K562 (cell line): ENCODE results near the gene CD320. TPM values are rescaled to one million over a fixed set of nuclear protein-coding genes. Genes with fewer than 3 reads are reported as not detected.
A peak's percentile ranks its signal among the peaks of the same experiment; 100 is the strongest.

ENCODE experiments used
- AFF1 ChIP-seq, 2 experiments: fragments of 450-650 bp; IDR thresholded peaks; 2 replicates each; pipeline ENCODE4 v1.6.1; 2018; ENCODE audit warnings: mild to moderate bottlenecking in 2 of 2, low read depth in 1 of 2; ENCODE audit not compliant: partially characterized antibody in 2 of 2
- ARNT ChIP-seq, 2 experiments: fragments of 450-650 bp; IDR thresholded peaks; 2 replicates each; pipeline ENCODE4 v1.6.1; 2016; ENCODE audit warnings: mild to moderate bottlenecking in 1 of 2
- CBX2 ChIP-seq: fragments of 200-600 bp; sonication (generic); IDR thresholded peaks from one replicate; pipeline ENCODE4 v1.6.1; 2012; ENCODE audit warnings: mild to moderate bottlenecking, low read length, inconsistent platforms; ENCODE audit not compliant: insufficient read depth, poor library complexity, severe bottlenecking
- CC2D1A ChIP-seq: fragments of 450-650 bp; IDR thresholded peaks from 2 replicates; pipeline ENCODE4 v1.6.1; 2017; ENCODE audit warnings: mild to moderate bottlenecking
- FOXP1 ChIP-seq: sonication (generic); formaldehyde crosslinking; IDR thresholded peaks from 2 replicates; pipeline ENCODE4 v1.8.0; 2022; ENCODE audit warnings: mild to moderate bottlenecking, missing genetic modification reagents
- GATA2 ChIP-seq: sonication (generic); formaldehyde crosslinking; IDR thresholded peaks from 2 replicates; pipeline ENCODE4 v1.4.0; 2020; ENCODE audit warnings: mild to moderate bottlenecking, missing genetic modification reagents
- HCFC1 ChIP-seq: IDR thresholded peaks from 2 replicates; pipeline ENCODE4 v1.6.1; 2012; ENCODE audit warnings: low read depth, low read length, improper control_type of control experiment
- HMBOX1 ChIP-seq: sonication (generic); IDR thresholded peaks from 2 replicates; pipeline ENCODE4 v1.6.1; 2016
- HNRNPLL ChIP-seq: fragments of 200-400 bp; formaldehyde crosslinking; IDR thresholded peaks from 2 replicates; pipeline ENCODE4 v1.6.1; 2017; ENCODE audit warnings: low read length, low read depth, mild to moderate bottlenecking; ENCODE audit not compliant: poor library complexity, severe bottlenecking
- KDM5B ChIP-seq: fragments of 200-600 bp; sonication (generic); IDR thresholded peaks from 2 replicates; pipeline ENCODE4 v1.6.1; 2012; ENCODE audit warnings: low read depth, mild to moderate bottlenecking, moderate library complexity, low read length, control low read depth, inconsistent platforms; ENCODE audit not compliant: insufficient replicate concordance
- MCM2 ChIP-seq: fragments of 450-650 bp; IDR thresholded peaks from 2 replicates; pipeline ENCODE4 v1.6.1; 2017; ENCODE audit warnings: low read depth, mild to moderate bottlenecking
- MEF2D ChIP-seq: conservative IDR thresholded peaks from 2 replicates; pipeline ENCODE4 v1.6.1; 2016; ENCODE audit warnings: low read depth, missing genetic modification characterization, missing compliant biosample characterization
- PHB2 ChIP-seq: fragments of 450-650 bp; IDR thresholded peaks from 2 replicates; pipeline ENCODE4 v1.6.1; 2017; ENCODE audit warnings: low read depth
- POLR3G ChIP-seq: IDR thresholded peaks from 2 replicates; pipeline ENCODE4 v1.6.1; 2011; ENCODE audit not compliant: insufficient read length, insufficient replicate concordance; ENCODE audit errors: extremely low read depth
- SMARCA4 ChIP-seq: fragments of 450-650 bp; IDR thresholded peaks from 2 replicates; pipeline ENCODE4 v1.6.1; 2016
- SMARCC2 ChIP-seq: fragments of 450-650 bp; IDR thresholded peaks from 2 replicates; pipeline ENCODE4 v1.6.1; 2017; ENCODE audit warnings: antibody characterized with exemption, moderate library complexity, mild to moderate bottlenecking, low read depth
- STAT5A ChIP-seq: IDR thresholded peaks from 2 replicates; pipeline ENCODE4 v1.6.1; 2012; ENCODE audit warnings: low read length, inconsistent platforms, borderline replicate concordance
- ZBED1 ChIP-seq: IDR thresholded peaks from 2 replicates; pipeline ENCODE4 v1.6.1; 2014
- ZBTB8A ChIP-seq: fragments of 450-650 bp; IDR thresholded peaks from 2 replicates; pipeline ENCODE4 v1.6.1; 2018; ENCODE audit warnings: mild to moderate bottlenecking, moderate library complexity; ENCODE audit not compliant: partially characterized antibody
- ZKSCAN8 ChIP-seq: fragments of 200-800 bp; sonication (Bioruptor generic); IDR thresholded peaks from 2 replicates; pipeline ENCODE4 v1.6.1; 2016; ENCODE audit warnings: missing genetic modification characterization, missing compliant biosample characterization
- ZNF197 ChIP-seq: fragments of 200-800 bp; sonication (Bioruptor generic); IDR thresholded peaks from 2 replicates; pipeline ENCODE4 v1.6.1; 2016; ENCODE audit warnings: low read depth, missing genetic modification characterization, missing compliant biosample characterization
- ZNF24 ChIP-seq: fragments of 450-650 bp; IDR thresholded peaks from 2 replicates; pipeline ENCODE4 v1.6.1; 2016
- ZNF395 ChIP-seq: fragments of 200-800 bp; sonication (Bioruptor generic); IDR thresholded peaks from 2 replicates; pipeline ENCODE4 v1.6.1; 2017; ENCODE audit warnings: missing genetic modification characterization, missing compliant biosample characterization
- ZNF696 ChIP-seq: fragments of 250-450 bp; sonication (Bioruptor Pico); conservative IDR thresholded peaks from 2 replicates; pipeline ENCODE4 v1.4.0; 2020; ENCODE audit warnings: mild to moderate bottlenecking, moderate library complexity
- polyA plus RNA-seq, 8 experiments: library from polyadenylated mRNA; depleted of rRNA in 4 of 8; stranded (reverse) in 5 of 8; unstranded in 3 of 8; fragments of >200 nt; fragmentation: Nextera tagmentation in 2 of 8; fragmentation: Illumina TruSeq in 1 of 8; extraction: Ambion mirVana in 2 of 8; extraction: Trizol in 1 of 8; gene quantifications; 2 replicates each; pipeline versions ENCODE4 v1.2.1 to v1.2.3, GENCODE V29; 2011 to 2014; ENCODE audit warnings: inconsistent platforms in 1 of 8, missing spikeins in 1 of 8
- total RNA-seq, 7 experiments: library from RNA; depleted of rRNA in 6 of 7; stranded (reverse); fragments of >200 nt in 6 of 7; fragmentation: Illumina TruSeq in 2 of 7; extraction: Trizol in 2 of 7; gene quantifications; 2 replicates each; pipeline versions ENCODE4 v1.2.1 to v1.2.3, GENCODE V29; 2011 to 2021; ENCODE audit warnings: low replicate concordance in 1 of 7

Gene CD320
- total and polyA plus RNA-seq, 9 of the 15 experiments (the other 6 are each of a cell fraction or from before 2014, with no cell fraction given), result 0.45 to 94.5 (median 34.4) TPM

- TF ChIP-seq MCM2, result no peak
- TF ChIP-seq GATA2 (CRISPR knock-in tag), result no peak
- no peak for TF ChIP-seq HNRNPLL
- no peak for TF ChIP-seq ZKSCAN8 (CRISPR knock-in tag)
- TF ChIP-seq AFF1 (IDR thresholded peaks at IDR 0.05; ENCODE audit: low read depth in 1 of 2, partially characterized antibody in 2 of 2), result no peak
- TF ChIP-seq ZNF696 (CRISPR knock-in tag), result no peak
- no peak for TF ChIP-seq ZNF197
- TF ChIP-seq SMARCC2, result 0 out of 2 replicates have a peak, but pooled peaks have one; percentile 33
- no peak for TF ChIP-seq KDM5B
- TF ChIP-seq SMARCA4, result peak; percentile 79; the same call in 1 of the 2 replicates
- TF ChIP-seq STAT5A, result no peak
- no peak for TF ChIP-seq POLR3G
- no peak for TF ChIP-seq ZBED1
- TF ChIP-seq FOXP1, result no peak
- TF ChIP-seq ZNF395, result peak; percentile 56; the same call in 1 of the 2 replicates
- TF ChIP-seq HMBOX1, result peak; percentile 95
- no peak for TF ChIP-seq CC2D1A
- no peak; the same call in 1 of the 2 replicates for TF ChIP-seq ZNF24
- TF ChIP-seq CBX2, result no peak
- 0 out of 4 replicates have a peak, but pooled peaks of 1 of the 2 experiments have one; percentile 42 for TF ChIP-seq ARNT (IDR thresholded peaks at IDR 0.05)
- no peak for TF ChIP-seq PHB2
- TF ChIP-seq HCFC1, result 0 out of 2 replicates have a peak, but pooled peaks have one; percentile 15
- no peak for TF ChIP-seq MEF2D
- no peak for TF ChIP-seq ZBTB8A
Observed at GRCh38 chr19:8355631-8356402, 47.7 kb upstream of the CD320 start (continued).
